ENCODE data around the gene VPS25.

DNA sequence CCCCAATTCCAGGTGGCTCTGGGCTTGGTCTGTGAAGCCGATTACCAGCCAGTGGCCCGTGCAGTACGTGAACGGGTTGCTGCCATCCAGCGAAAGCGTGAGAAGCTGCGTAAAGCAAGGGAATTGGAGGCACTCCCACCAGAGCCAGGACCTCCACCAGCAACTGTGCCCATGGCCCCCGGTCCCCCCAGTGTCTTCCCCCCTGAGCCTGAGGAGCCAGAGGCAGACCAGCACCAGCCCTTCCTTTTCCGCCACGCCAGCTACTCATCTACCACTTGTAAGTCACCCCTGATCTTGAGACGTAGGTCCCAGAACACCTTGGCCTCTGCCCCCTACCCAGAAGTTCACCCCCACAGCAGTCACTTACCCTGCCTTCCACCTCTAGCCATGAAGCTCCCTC lies 14.0 kb downstream of the VPS25 start:
- TF ChIP-seq, protein P1, sequence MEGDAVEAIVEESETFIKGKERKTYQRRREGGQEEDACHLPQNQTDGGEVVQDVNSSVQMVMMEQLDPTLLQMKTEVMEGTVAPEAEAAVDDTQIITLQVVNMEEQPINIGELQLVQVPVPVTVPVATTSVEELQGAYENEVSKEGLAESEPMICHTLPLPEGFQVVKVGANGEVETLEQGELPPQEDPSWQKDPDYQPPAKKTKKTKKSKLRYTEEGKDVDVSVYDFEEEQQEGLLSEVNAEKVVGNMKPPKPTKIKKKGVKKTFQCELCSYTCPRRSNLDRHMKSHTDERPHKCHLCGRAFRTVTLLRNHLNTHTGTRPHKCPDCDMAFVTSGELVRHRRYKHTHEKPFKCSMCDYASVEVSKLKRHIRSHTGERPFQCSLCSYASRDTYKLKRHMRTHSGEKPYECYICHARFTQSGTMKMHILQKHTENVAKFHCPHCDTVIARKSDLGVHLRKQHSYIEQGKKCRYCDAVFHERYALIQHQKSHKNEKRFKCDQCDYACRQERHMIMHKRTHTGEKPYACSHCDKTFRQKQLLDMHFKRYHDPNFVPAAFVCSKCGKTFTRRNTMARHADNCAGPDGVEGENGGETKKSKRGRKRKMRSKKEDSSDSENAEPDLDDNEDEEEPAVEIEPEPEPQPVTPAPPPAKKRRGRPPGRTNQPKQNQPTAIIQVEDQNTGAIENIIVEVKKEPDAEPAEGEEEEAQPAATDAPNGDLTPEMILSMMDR (conservative IDR thresholded peaks at IDR 0.05): no peak
- TF ChIP-seq ZFX (IDR thresholded peaks at IDR 0.05): no peak
